Activated T-helper 17 cell treated with anti-CD3 and anti-CD28 coated beads, Interleukin-2, amount 50 U/mL, for 72 hours (primary cell): Measurements from ENCODE around the gene IPMK. TPM values are rescaled to one million over a fixed set of nuclear protein-coding genes. Genes with fewer than 3 reads are reported as not detected.
"Not testable (repeated sequence)": the region's sequence is repeated elsewhere in the genome, so short reads cannot be mapped to it uniquely, and the experiment has no call there.

ENCODE experiments used
- ATAC-seq: fragments of 150-1000 bp; cut with Tn5 transposase; replicated peaks from 2 replicates; pipeline ENCODE4 v1.10.0; 2021; ENCODE audit warnings: mild to moderate bottlenecking, moderate library complexity
- H3K27ac Mint-ChIP-seq: one replicate; pipeline ENCODE4 v1.8.0; 2022; ENCODE audit warnings: mixed read lengths
- H3K27me3 Mint-ChIP-seq: one replicate; pipeline ENCODE4 v1.8.0; 2022; ENCODE audit warnings: mixed read lengths
- H3K36me3 Mint-ChIP-seq: one replicate; pipeline ENCODE4 v1.8.0; 2022; ENCODE audit warnings: low read depth, mild to moderate bottlenecking, mixed read lengths
- H3K4me1 Mint-ChIP-seq: one replicate; pipeline ENCODE4 v1.8.0; 2022; ENCODE audit warnings: mixed read lengths
- H3K4me3 Mint-ChIP-seq: one replicate; pipeline ENCODE4 v1.8.0; 2022; ENCODE audit warnings: mild to moderate bottlenecking, mixed read lengths
- H3K9me3 Mint-ChIP-seq: one replicate; pipeline ENCODE4 v1.8.0; 2022; ENCODE audit warnings: mixed read lengths
- total RNA-seq, 2 donors: library from RNA; stranded (reverse); gene quantifications; one replicate each; pipeline ENCODE4 v1.2.3, GENCODE V29; 2022

Gene IPMK
- total RNA-seq, 2 donors from 2014 or later: 10.6 to 26.4 TPM

DNA sequence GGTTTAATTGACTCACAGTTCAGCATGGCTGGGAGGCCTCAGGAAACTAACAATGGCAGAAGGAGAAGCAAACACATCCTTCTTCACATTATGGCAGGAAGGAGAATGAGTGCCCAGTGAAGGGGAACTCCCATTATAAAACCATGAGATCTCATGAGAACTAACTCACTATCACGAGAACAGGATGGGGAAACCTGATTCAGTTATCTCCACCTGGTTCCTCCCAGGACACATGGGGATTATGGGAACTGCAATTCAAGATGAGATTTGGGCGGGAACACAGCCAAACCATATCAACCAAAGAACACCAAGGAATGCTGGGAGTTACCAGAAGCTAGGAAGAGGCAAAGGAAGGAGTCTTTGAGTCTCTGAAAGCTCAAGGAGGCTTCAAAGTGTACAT, 94.3 kb downstream of the IPMK start:
- no peak overlapping the region for H3K4me3 Mint-ChIP-seq
- ATAC-seq: peak; percentile 19
- no peaks in the 10 kb centered on the region for H3K9me3 Mint-ChIP-seq
- no peaks in the 10 kb centered on the region for H3K4me1 Mint-ChIP-seq
- H3K36me3 Mint-ChIP-seq: no peaks in the 10 kb centered on the region
- no peak overlapping the region for H3K27ac Mint-ChIP-seq
- peaks cover 8% of the 10 kb centered on the region for H3K27me3 Mint-ChIP-seq

DNA sequence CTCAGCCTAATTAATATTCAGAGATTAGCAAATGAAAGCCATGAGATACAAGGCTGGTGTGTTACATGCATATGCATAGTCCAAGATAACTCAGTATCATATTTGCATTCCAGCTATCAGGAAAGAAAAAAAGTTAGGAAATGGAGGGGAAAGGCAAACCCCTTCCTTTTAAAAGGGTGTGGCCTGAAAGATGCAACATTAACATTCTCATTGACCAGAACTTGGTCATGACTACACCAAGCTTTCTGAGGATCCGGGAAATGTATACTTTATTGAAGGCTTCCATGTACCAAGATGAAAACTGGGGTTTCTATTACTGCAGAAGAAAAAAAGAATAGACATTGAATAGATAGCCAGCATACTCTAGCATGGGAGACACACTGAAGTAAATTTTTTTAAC, 96.5 kb downstream of the IPMK start:
- H3K4me1 Mint-ChIP-seq: no peaks in the 10 kb centered on the region
- peaks cover 8% of the 10 kb centered on the region for H3K27me3 Mint-ChIP-seq
- ATAC-seq: no peak
- H3K27ac Mint-ChIP-seq: no peak overlapping the region
- H3K9me3 Mint-ChIP-seq: no peaks in the 10 kb centered on the region
- H3K36me3 Mint-ChIP-seq: no peaks in the 10 kb centered on the region
- H3K4me3 Mint-ChIP-seq: no peak overlapping the region

DNA sequence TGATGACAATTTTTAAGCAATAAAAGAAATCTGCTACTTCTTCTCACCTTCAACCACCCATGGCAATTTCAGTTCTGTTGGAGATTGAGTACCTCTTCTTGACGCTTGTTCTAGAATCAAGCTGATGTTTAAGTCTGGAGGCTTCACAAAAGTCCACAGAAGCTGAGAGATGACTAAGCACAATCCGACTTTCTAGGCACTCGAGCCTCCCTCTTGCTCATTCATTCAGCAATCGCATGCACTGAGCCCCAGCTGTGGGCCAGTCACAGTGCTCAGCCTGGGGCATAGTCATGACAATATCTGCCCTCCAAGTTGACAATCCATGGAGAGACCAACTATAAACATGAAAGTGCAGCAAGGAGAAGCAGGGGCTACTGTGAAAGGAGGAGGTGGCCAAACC, 103.2 kb downstream of the IPMK start:
- no peaks in the 10 kb centered on the region for H3K9me3 Mint-ChIP-seq
- no peak overlapping the region for H3K27ac Mint-ChIP-seq
- H3K36me3 Mint-ChIP-seq: no peaks in the 10 kb centered on the region
- peaks cover 8% of the 10 kb centered on the region for H3K27me3 Mint-ChIP-seq
- H3K4me3 Mint-ChIP-seq: no peak overlapping the region
- ATAC-seq: no peak
- no peaks in the 10 kb centered on the region for H3K4me1 Mint-ChIP-seq

DNA sequence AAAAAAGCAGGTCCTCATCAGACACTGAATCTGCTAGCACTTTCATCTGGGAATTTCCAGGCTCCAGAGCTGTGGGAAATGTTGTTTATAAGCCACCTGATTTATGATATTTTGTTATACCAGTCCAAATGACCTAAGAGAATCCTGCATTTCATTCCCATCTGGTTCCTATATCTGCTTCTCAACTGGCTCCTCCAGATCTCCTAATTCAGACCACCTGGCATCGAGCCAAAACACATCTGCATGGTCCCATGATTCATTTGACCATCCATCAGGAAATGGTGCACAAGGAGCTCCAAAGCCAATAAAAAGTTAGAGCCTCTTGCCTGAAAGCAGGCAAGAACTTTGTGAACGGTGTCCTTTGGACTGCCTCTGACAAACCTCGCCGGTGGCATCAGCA, 108.9 kb downstream of the IPMK start:
- Mint-ChIP-seq H3K36me3 (no peaks in the 10 kb centered on the region), H3K27me3 (peaks cover 5% of the 10 kb centered on the region), H3K9me3 (no peaks in the 10 kb centered on the region), H3K27ac (no peak overlapping the region), H3K4me3 (no peak overlapping the region), H3K4me1 (no peaks in the 10 kb centered on the region)
- ATAC-seq: no peak

DNA sequence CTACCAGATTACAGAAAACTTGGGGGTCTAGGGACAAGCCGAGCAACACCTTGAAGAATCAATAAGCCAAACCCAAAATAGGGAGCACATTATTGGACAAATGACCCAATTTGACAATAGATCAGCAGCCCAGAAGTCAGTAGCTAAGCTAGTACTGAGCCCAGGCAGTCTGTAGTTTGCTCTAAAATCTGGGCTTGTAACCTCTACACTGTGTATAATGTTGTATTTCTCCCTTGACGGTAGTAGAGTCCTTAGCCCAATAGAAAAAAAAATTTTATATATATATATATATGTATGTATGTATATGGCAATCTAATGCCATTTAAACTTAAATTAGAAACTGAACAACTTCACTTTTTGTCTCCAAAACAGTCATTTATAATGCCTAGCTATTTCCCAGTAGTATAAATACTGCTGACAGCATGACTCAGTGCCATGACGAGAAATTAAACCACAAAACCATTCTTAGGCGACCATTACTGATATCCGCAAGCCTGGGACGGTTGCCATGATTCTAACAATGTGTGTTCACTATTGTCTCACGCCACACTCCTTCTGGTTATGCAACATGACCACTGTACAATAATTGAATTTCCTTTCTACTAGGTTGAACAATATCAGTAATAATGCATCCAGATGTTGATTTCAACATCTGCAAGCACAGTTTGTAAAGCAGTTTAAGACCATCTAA, 110.5 kb downstream of the IPMK start:
- ATAC-seq: no peak
- no peaks in the 10 kb centered on the region for H3K9me3 Mint-ChIP-seq
- no peak overlapping the region for H3K27ac Mint-ChIP-seq
- no peaks in the 10 kb centered on the region for H3K4me1 Mint-ChIP-seq
- H3K4me3 Mint-ChIP-seq: no peak overlapping the region
- peaks cover 8% of the 10 kb centered on the region for H3K27me3 Mint-ChIP-seq
- H3K36me3 Mint-ChIP-seq: no peaks in the 10 kb centered on the region

DNA sequence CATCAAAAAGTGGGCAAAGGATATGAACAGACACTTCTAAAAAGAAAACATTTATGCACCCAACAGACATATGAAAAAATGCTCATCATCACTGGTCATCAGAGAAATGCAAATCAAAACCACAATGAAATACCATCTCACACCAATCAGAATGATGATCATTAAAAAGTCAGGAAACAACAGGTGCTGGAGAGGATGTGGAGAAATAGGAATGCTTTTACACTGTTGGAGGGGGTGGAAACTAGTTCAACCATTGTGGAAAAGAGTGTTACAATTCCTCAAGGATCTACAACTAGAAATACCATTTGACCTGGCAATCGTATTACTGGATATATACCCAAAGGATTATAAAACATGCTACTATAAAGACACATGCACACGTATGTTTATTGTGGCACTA, 111.8 kb downstream of the IPMK start:
- H3K4me1 Mint-ChIP-seq, H3K9me3 Mint-ChIP-seq, ATAC-seq, H3K4me3 Mint-ChIP-seq, H3K36me3 Mint-ChIP-seq, H3K27me3 Mint-ChIP-seq, H3K27ac Mint-ChIP-seq: not testable (repeated sequence)

DNA sequence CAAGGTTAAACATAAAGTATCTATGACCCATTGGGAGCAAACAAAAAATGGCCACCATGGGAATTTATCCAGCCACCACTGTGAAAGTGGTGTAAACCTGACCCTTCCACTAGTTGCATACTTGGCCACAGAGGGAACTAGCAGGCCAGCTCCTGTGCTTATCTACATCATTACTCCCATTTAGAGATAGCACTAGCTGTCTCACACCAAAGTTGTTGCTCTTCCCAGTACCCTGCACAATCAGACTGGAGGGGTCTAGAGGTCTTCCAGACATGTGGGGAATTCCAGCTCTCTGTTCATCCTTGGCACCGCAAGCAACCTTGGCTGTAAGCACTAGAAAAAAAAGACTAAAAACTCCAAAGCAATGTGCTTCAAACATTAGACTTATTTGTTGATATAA, 113.9 kb downstream of the IPMK start:
- no peaks in the 10 kb centered on the region for H3K9me3 Mint-ChIP-seq

DNA sequence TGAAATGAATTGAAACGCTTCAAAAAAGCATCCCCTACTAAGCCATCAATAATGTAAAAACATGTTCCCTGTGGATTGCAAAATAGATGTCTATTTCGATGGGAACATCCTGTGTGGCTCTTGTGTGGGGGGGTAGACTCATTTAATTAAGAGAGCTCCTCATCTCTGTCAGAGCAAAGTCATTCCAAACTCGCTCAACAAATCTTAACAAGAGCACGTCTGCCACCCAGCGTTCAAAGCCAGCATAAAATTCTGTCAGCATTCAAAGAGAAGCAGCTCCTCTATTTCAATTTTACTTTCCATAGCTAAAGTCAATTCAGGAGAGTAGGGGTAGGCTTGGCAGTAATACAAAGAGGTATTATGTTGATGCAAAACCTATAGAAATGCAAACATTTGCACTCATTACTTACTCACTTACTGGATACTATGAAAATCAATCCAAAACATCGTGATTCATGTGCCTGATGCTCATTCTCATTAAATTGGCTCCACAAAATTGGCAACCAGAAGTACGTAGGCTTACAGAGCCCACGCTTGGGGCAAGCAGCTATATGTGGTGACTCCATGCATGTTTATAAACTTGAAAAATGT, 114.9 kb downstream of the IPMK start:
- Mint-ChIP-seq H3K4me1 (no peaks in the 10 kb centered on the region), H3K9me3 (no peaks in the 10 kb centered on the region), H3K4me3 (no peak overlapping the region), H3K27me3 (peaks cover 8% of the 10 kb centered on the region), H3K36me3 (no peaks in the 10 kb centered on the region), H3K27ac (no peak overlapping the region)
- ATAC-seq: no peak

More for the DNA sequence above, 113.9 kb downstream of the IPMK start:
- ATAC-seq: no peak
- Mint-ChIP-seq H3K27ac (no peak overlapping the region), H3K4me3 (no peak overlapping the region), H3K36me3 (no peaks in the 10 kb centered on the region), H3K4me1 (no peaks in the 10 kb centered on the region), H3K27me3 (peaks cover 8% of the 10 kb centered on the region)

DNA sequence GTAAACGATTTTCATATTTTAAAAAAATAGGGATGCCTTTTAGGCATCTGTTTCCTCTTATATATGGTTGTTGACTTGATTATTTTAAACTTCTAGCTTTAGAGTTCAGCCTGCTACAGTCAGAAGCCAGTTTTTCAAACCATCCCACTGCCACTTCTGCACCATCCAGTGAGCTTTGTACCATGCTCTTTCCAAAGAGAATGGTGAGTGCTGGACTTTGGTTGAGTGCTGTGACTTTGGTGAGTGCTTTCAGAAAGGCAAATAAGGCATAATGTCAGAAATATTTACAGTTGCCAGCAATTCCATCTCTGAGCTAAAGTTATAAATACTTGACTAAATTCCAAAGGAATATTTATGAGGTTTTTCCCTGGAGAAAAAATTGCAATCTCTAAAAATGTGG, 117.4 kb downstream of the IPMK start:
- no peak overlapping the region for H3K27ac Mint-ChIP-seq

DNA sequence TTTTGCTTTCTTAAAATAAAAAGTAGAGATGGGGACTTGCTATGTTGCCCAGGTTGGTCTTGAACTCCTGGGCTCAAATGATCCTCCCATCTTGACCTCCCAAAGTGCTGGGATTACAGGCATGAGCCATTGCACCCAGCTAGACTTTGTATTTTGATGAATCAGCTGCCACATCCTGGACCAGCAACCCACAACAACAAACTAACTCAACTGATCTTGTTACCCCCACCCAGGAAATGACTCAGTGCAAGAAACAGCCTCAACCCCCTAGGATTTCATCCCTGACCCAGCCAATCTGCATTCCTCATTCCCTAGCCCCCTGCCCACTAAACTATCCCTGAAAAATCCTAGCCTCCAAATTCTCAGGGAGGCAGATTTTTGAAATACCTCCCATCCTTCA, 123.8 kb downstream of the IPMK start:
- no peak overlapping the region for H3K4me3 Mint-ChIP-seq
- no peaks in the 10 kb centered on the region for H3K36me3 Mint-ChIP-seq
- H3K27me3 Mint-ChIP-seq: peaks cover 1% of the 10 kb centered on the region
- ATAC-seq: peak; percentile 75
- no peaks in the 10 kb centered on the region for H3K4me1 Mint-ChIP-seq
- no peak overlapping the region for H3K27ac Mint-ChIP-seq
- no peaks in the 10 kb centered on the region for H3K9me3 Mint-ChIP-seq

More for the DNA sequence above, 117.4 kb downstream of the IPMK start:
- H3K4me1 Mint-ChIP-seq: no peaks in the 10 kb centered on the region
- no peak for ATAC-seq
- H3K9me3 Mint-ChIP-seq: no peaks in the 10 kb centered on the region
- H3K27me3 Mint-ChIP-seq: peaks cover 8% of the 10 kb centered on the region
- H3K36me3 Mint-ChIP-seq: no peaks in the 10 kb centered on the region
- H3K4me3 Mint-ChIP-seq: no peak overlapping the region

Other genes starting within 250 kb of the IPMK start
- gene CISD1, start 1.3 kb upstream of the IPMK start, total RNA-seq: 10 to 100 TPM; 39.9 to 74.0 TPM
- 10 to 100 TPM; 10.2 to 13.9 TPM for gene UBE2D1, start 67.1 kb upstream of the IPMK start, total RNA-seq
- 100 to 1,000 TPM in 1 of 2 donors, 10 to 100 TPM in 1; 49.0 to 102 TPM for gene TFAM, start 117.5 kb upstream of the IPMK start, total RNA-seq
- gene BICC1, start 245.0 kb upstream of the IPMK start, total RNA-seq: under 1 TPM; 0.05 to 0.28 TPM